NCI-H748 treated with DMSO at 0.1 percent for 48 hours (cell line): ENCODE results near the gene EIF4B.
"Not testable (repeated sequence)": the region's sequence is repeated elsewhere in the genome, so short reads cannot be mapped to it uniquely, and the experiment has no call there.

ENCODE experiments used
- DNase-seq: peaks from one replicate; lab custom pipeline; 2025; lab: John Stamatoyannopoulos, UW

Gene EIF4B

GRCh38 chr12:52992699-52993557 is 13.3 kb upstream of the EIF4B start:
- no peak for DNase-seq

GRCh38 chr12:52993558-52993869 is 12.7 kb upstream of the EIF4B start:
- DNase-seq = no peak

- no peak for DNase-seq
Observed at GRCh38 chr12:53004178-53004577, 2.1 kb upstream of the EIF4B start.

- DNase-seq = no peak
Observed at GRCh38 chr12:53004582-53004981, 1.7 kb upstream of the EIF4B start.

GRCh38 chr12:53005215-53005985 is 856 bp upstream of the EIF4B start:
- DNase-seq = no peak

- DNase-seq = peak; percentile 56
Observed at GRCh38 chr12:53006810-53007309, 604 bp downstream of the EIF4B start.

- DNase-seq = no peak
Observed at GRCh38 chr12:53007343-53007742, 1.1 kb downstream of the EIF4B start.

GRCh38 chr12:53008760-53009159 is 2.5 kb downstream of the EIF4B start:
- DNase-seq = not testable (repeated sequence)

- no peak for DNase-seq
Observed at GRCh38 chr12:53010955-53011354, 4.7 kb downstream of the EIF4B start.

- DNase-seq = no peak
Observed at GRCh38 chr12:53011889-53012288, 5.6 kb downstream of the EIF4B start.

GRCh38 chr12:53012928-53013327 is 6.7 kb downstream of the EIF4B start:
- DNase-seq = no peak

GRCh38 chr12:53014709-53015108 is 8.5 kb downstream of the EIF4B start:
- DNase-seq = no peak

- DNase-seq = no peak
Observed at GRCh38 chr12:53025250-53025649, 19.0 kb downstream of the EIF4B start.

- DNase-seq = not testable (repeated sequence)
Observed at GRCh38 chr12:53027014-53027413, 20.8 kb downstream of the EIF4B start.

GRCh38 chr12:53031616-53032015 is 25.4 kb downstream of the EIF4B start:
- DNase-seq = no peak

GRCh38 chr12:53033832-53034231 is 27.6 kb downstream of the EIF4B start:
- DNase-seq = not testable (repeated sequence)

- DNase-seq = no peak
Observed at GRCh38 chr12:53034459-53034858, 28.2 kb downstream of the EIF4B start.

- DNase-seq = no peak
Observed at GRCh38 chr12:53036802-53037201, 30.5 kb downstream of the EIF4B start.

- no peak for DNase-seq
Observed at GRCh38 chr12:53039851-53040250, 33.6 kb downstream of the EIF4B start.

GRCh38 chr12:53042607-53043454 is 36.6 kb downstream of the EIF4B start:
- DNase-seq = no peak

- no peak for DNase-seq
Observed at GRCh38 chr12:53044052-53044581, 37.9 kb downstream of the EIF4B start.
